Measurements from ENCODE around the gene DHRS11. TPM values are rescaled to one million over a fixed set of nuclear protein-coding genes. Genes with fewer than 3 reads are reported as not detected.

Gene DHRS11
- total RNA-seq, 6 experiments from 2014 or later: 8.4 to 11.3 (median 10.6) TPM

DNA sequence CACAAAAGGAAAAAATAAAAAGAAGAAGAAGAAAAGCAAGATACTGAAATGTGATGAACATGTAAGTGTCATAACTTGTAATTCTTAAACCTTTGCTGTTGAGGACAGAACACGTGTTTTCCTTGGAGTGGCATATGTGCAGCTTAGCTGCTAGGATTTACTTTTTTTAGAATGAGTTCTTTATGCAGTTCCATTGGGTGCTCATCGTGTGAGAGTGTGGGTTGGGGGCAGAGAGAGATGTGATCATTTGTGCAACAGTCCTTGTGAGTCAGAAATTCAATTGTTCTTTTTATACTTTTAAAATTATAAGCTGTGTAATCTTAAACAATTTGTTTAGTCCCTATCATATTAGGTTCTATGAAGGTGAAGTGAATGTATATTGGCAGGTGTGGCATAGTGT, 5.5 kb upstream of the DHRS11 start:
- Mint-ChIP-seq H3K27ac (no peak overlapping the region), H3K4me1 (ENCODE audit: low read depth) (peaks cover 7% of the 10 kb centered on the region), H3K36me3 (ENCODE audit: low read depth) (peaks cover 28% of the 10 kb centered on the region), H3K27me3 (ENCODE audit: insufficient read depth) (peaks cover under 1% of the 10 kb centered on the region; the same call in 1 of the 2 replicates), H3K9me3 (no peaks in the 10 kb centered on the region), H3K4me3 (no peak overlapping the region)
- TF ChIP-seq, protein P1, sequence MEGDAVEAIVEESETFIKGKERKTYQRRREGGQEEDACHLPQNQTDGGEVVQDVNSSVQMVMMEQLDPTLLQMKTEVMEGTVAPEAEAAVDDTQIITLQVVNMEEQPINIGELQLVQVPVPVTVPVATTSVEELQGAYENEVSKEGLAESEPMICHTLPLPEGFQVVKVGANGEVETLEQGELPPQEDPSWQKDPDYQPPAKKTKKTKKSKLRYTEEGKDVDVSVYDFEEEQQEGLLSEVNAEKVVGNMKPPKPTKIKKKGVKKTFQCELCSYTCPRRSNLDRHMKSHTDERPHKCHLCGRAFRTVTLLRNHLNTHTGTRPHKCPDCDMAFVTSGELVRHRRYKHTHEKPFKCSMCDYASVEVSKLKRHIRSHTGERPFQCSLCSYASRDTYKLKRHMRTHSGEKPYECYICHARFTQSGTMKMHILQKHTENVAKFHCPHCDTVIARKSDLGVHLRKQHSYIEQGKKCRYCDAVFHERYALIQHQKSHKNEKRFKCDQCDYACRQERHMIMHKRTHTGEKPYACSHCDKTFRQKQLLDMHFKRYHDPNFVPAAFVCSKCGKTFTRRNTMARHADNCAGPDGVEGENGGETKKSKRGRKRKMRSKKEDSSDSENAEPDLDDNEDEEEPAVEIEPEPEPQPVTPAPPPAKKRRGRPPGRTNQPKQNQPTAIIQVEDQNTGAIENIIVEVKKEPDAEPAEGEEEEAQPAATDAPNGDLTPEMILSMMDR (IDR thresholded peaks at IDR 0.05): no peak
- no peak for DNase-seq

DNA sequence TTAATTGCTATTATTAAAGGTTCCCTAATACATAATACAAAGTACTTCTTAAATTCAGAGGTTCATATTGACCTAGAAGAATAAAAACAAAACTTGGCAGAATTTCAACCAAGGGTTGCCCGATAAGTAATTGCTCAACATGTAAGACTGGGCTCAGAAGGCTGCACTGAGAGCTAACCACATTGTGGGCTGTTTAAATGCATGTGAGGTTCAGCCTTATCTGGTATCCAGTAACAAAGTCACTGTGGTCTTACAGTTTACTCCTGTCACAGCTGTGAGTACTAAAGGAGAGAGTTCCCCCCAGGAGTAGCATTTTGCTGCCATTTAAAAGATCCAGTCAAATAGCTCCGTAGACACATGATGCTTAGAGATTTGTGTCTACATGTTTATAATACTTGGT, 1.6 kb upstream of the DHRS11 start:
- Mint-ChIP-seq H3K4me1 (ENCODE audit: low read depth) (peaks cover 21% of the 10 kb centered on the region), H3K4me3 (no peak overlapping the region), H3K36me3 (ENCODE audit: low read depth) (peaks cover 26% of the 10 kb centered on the region), H3K27ac (peak overlapping the region; percentile 48), H3K9me3 (no peaks in the 10 kb centered on the region), H3K27me3 (ENCODE audit: insufficient read depth) (peaks cover 11% of the 10 kb centered on the region)
- TF ChIP-seq, protein P1 (IDR thresholded peaks at IDR 0.05): no peak
- DNase-seq: no peak

- H3K27me3 Mint-ChIP-seq (ENCODE audit: insufficient read depth): peaks cover 11% of the 10 kb centered on the region
- peak overlapping the region; percentile 87 for H3K4me3 Mint-ChIP-seq
- H3K4me1 Mint-ChIP-seq (ENCODE audit: low read depth): peaks cover 21% of the 10 kb centered on the region
- TF ChIP-seq, protein P1 (IDR thresholded peaks at IDR 0.05): no peak
- no peak for DNase-seq
- H3K36me3 Mint-ChIP-seq (ENCODE audit: low read depth): peaks cover 19% of the 10 kb centered on the region
- no peaks in the 10 kb centered on the region for H3K9me3 Mint-ChIP-seq
- peak overlapping the region; percentile 60; the same call in 1 of the 2 replicates for H3K27ac Mint-ChIP-seq
Observed at GRCh38 chr17:36592316-36592715, 637 bp downstream of the DHRS11 start.

DNA sequence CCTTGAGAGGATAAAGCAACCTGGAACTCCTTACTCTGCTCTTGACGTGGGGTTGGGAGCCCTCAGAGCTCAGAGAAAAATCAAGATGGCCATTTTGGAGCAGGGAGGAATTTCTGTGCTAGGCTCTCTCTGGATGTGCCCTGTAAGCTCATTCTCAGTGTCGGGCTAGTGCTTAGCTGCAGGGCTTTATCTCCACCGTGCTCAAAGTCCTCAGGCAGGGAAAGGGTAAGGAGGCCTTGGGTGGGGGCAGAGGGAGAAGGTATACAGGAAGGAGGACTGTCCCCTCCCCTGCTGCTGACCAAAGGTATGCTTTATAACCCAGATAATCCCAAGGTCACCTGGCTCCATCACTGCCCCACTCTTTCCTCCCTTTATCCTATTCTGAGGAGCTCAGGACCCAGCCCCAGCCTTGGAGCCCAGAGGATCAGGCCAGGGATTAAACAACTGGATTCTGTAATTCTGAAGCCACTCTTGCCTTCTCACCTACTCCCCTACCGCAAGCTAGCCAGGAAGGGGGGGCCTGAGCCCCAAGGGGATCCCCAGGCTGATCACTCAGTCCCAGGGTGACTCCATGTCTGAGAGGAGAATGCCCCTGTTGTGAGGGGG, 1.1 kb downstream of the DHRS11 start:
- H3K27ac Mint-ChIP-seq: peak overlapping the region; percentile 60

DNA sequence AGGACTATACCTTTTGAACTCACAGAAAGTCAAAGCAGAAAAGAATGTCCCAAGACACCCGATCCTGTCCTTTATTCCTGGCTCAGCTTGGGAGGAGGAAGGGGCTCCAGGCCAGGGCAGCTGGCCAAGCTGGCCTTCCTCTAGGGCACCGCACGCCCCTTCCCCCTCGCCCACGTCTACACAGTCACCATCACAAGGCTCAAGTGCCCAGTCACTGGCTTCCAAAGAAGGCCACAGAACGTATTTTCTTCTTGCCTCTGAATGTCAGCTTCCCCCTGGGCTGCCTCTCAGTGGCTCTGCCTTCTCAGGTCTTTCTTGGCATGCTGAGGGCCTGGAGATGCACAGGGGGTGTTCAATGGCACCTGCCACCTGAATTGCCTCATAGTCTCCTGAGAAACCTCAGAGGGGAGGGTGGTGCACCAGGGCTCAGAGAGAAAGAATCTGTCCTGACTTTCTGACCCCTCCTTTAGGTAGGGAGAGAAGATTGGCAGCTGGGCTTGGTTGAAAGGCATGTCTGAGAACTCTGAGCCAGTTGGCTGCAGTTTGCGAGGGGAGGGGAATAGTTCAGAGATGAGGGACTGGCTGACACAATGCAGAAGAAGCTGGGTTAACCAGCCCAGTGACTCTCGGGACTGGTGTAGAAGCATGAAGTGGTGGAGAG, 2.1 kb downstream of the DHRS11 start:
- Mint-ChIP-seq H3K9me3 (no peaks in the 10 kb centered on the region), H3K27me3 (ENCODE audit: insufficient read depth) (peaks cover 11% of the 10 kb centered on the region), H3K27ac (no peak overlapping the region; the same call in 1 of the 2 replicates), H3K4me3 (no peak overlapping the region), H3K4me1 (ENCODE audit: low read depth) (peaks cover 21% of the 10 kb centered on the region), H3K36me3 (ENCODE audit: low read depth) (peaks cover 19% of the 10 kb centered on the region)
- TF ChIP-seq, protein P1 (IDR thresholded peaks at IDR 0.05): no peak
- DNase-seq: no peak

More for the DNA sequence above, 1.1 kb downstream of the DHRS11 start:
- DNase-seq: no peak
- H3K27me3 Mint-ChIP-seq (ENCODE audit: insufficient read depth): peaks cover 11% of the 10 kb centered on the region
- H3K4me3 Mint-ChIP-seq: peak overlapping the region; percentile 87
- peaks cover 19% of the 10 kb centered on the region for H3K36me3 Mint-ChIP-seq (ENCODE audit: low read depth)
- no peaks in the 10 kb centered on the region for H3K9me3 Mint-ChIP-seq
- H3K4me1 Mint-ChIP-seq (ENCODE audit: low read depth): peaks cover 21% of the 10 kb centered on the region
- TF ChIP-seq, protein P1 (IDR thresholded peaks at IDR 0.05): no peak
